HG03342 (cell line): ENCODE measurements around the gene TMEFF2.

Experiments
- ATAC-seq: cut with Tn5 transposase; IDR thresholded peaks from one replicate; pipeline ENCODE4 v1.9.1; 2021; ENCODE audit warnings: mild to moderate bottlenecking, moderate library complexity; ENCODE audit not compliant: unreplicated experiment

TMEFF2 gene

DNA sequence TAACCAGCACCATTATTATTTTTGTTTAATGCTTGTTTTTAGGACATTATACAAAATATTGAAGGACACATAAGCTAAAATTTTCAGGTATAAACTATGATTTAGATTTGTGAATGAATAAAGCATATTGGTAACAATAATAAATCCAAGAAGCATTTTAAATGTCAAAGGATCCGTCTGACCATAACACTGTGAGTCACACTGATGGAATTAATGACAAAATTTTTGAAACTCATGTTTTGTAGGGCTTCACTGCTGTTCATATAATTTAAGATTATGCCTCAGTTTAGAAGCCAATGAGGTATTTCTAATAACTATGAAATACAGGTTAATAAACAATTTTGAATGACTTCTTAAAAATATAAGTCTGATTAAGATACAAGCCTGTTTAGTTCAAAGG, 124.6 kb downstream of the TMEFF2 start:
- no peak for ATAC-seq

- ATAC-seq: no peak
These were observed 125.3 kb downstream of the TMEFF2 start for GRCh38 chr2:192069417-192069816.

DNA sequence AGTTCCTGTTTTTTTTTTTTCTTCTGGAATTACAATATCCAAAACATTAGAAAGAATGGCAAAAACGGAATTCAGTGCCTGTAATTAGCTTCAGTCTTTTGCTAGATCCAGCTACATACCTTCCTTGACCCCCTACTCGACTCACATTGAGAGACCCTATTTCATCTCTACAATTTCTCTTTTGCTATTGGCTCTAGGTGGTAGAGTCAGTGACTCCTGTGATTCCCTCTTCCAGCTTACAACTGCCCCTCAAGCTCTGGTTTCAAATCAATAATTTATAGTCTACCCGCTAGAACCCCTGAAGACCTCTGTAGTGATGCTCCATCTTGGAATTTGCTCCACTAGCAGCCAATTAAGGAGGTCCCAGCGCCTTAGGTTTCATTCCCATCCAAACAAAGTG, 125.8 kb downstream of the TMEFF2 start:
- no peak for ATAC-seq

GRCh38 chr2:192067631-192068030, 127.1 kb downstream of the TMEFF2 start:
- no peak for ATAC-seq

GRCh38 chr2:192064459-192064858, 130.3 kb downstream of the TMEFF2 start:
- ATAC-seq: no peak

- no peak for ATAC-seq
These were observed 134.6 kb downstream of the TMEFF2 start for GRCh38 chr2:192060161-192060560.

- no peak for ATAC-seq
These were observed 135.5 kb downstream of the TMEFF2 start for GRCh38 chr2:192059266-192059665.

GRCh38 chr2:192053921-192054320, 140.8 kb downstream of the TMEFF2 start:
- no peak for ATAC-seq

- ATAC-seq: no peak
These were observed 143.2 kb downstream of the TMEFF2 start for GRCh38 chr2:192051533-192051932.

- no peak for ATAC-seq
These were observed 145.4 kb downstream of the TMEFF2 start for GRCh38 chr2:192049362-192049761.

- no peak for ATAC-seq
These were observed 147.2 kb downstream of the TMEFF2 start for GRCh38 chr2:192047315-192048107.

DNA sequence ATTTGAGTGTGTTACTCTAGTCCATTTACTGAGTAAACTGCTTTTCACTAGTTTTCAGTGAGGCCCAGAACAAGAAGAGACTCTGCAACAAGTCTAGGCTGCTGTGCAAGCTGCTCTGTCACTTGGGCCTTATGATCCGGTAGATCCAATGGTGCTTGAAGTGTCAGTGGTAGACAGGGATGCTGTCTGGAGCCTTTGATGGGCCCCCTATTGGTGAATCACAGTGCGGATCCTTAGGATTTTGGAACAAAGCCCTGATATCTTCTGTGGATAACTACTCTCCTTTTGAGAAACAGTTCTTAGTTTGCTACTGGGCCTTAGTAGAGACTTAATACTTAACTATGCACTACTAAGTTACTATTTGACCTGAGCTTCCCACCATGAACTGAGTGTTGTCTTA, 150.2 kb downstream of the TMEFF2 start:
- ATAC-seq: no peak

DNA sequence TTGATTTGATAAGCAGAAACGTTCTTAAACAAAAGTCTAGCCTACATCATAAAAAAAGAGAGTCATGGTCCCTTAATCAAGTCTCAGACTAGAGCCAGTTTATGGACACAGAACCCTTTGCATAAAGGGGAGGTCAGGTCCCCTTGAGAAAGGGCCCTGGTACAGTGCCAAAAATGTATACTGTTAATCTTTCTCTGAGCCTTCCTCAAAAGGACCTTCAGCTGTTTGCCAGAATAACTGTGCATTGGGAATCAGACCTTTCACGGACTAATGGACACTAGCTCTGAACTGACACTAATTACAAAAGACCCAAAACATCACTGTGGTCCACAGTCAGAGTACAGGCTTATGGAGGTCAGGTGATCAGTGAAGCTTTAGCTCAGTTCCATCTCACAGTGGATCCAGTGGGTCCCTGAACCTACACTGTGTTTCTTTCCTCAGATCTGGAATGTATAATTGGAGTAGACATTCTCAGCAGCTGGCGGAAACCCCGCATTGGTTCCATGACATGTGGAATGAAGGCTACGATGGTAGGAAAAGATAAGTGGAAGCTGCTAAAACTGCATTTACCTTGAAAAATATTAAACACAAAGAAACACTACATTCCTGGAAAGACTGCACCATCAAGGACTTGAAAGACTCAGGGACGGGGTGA, 151.4 kb downstream of the TMEFF2 start:
- ATAC-seq: no peak

GRCh38 chr2:192042126-192042525, 152.6 kb downstream of the TMEFF2 start:
- ATAC-seq: no peak

GRCh38 chr2:192038110-192038509, 156.6 kb downstream of the TMEFF2 start:
- ATAC-seq: no peak

DNA sequence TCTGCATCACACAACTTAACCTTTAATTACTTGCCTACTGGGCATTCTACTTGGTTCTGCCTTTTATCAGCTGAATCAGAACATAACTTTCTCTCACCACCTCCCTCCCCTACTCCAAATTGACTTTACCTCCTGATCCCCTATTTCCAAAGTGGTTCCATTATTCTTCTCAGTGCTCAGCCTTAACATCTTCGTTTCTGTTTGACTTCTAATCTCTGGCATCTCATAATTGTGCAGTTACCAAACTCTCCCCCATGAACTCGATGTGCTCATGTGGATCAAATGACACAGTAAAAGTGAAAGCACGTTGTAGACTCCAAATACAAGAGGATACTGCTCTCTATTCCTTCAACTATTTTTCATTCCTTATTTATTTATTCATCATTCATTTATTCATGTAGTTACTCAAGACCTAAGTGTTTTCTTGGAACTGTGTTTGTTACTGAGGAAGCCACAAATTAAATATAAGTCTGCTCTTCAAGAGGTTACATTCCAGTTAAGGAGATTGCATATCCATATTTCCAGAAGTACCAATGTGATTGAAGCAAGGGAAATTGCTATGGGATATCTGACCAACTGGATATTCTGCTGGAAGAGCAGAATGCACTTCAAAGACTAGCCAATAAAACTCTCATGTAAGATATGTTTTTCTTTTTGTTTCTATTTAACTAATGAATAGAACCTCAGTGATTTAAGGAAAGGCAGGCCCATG, 158.8 kb downstream of the TMEFF2 start:
- ATAC-seq: no peak

DNA sequence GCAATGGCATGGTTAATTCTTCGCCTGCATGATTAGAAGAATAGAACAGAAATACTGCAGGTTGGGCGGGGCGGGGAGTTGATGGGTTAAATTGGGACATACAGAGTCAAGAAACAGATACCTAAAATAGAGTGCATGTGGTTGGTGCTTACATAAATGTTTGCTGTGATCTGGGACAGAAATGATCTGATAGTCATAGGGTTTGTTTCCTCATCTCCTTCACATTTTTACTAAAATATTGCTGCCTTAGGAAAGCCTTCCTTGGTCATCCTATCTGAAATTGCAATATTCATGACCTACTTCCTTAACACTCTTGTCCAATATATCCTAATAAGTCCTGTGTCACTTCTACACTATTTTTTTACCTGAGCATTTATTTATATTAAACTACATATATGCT, 163.9 kb downstream of the TMEFF2 start:
- ATAC-seq: no peak

DNA sequence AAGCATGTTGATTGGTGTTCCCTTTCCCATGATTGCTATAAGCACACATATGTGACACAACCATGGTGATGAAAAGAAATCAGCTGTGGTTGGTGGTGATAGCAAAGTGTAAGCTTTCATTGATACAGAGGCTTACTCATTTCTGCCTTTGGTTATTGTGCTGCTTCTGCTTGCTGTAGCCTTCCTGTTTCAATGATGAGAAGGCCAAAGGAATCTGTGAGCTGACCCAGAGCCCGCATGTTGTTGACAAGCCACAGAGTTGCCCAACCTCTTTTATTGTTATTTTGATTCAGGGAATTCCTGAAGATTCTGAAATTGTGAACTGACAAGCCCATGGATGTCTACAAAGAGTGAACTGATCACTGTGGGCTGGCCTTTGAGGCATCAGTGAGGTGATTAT, 164.4 kb downstream of the TMEFF2 start:
- no peak for ATAC-seq

GRCh38 chr2:192029089-192029488, 165.6 kb downstream of the TMEFF2 start:
- ATAC-seq: peak; percentile 96

DNA sequence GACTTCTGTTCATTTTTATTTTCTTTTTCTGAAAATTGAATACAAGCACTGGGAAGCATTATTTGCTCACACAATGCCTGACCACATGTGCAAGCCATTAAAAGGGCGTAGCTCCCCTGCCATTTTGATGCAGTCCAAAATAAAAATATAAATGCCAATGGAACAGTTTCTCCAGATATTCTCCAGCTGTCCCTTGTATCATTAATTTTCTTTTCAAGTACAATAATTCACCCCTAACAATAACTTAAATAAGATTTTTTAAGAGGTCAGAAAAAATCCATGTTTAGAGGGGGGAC, 168.0 kb downstream of the TMEFF2 start:
- ATAC-seq: no peak

GRCh38 chr2:192026059-192026824, 168.5 kb downstream of the TMEFF2 start:
- no peak for ATAC-seq
